CD4-positive, CD25-positive, alpha-beta regulatory T cell (primary cell): ENCODE data around the gene SMCP. TPM values are rescaled to one million over a fixed set of nuclear protein-coding genes. Genes with fewer than 3 reads are reported as not detected.

Experiments used
- ATAC-seq, 2 donors: fragments of 150-1000 bp; cut with Tn5 transposase; one replicate each; pipeline ENCODE4 v1.10.0; 2021; ENCODE audit warnings: low read depth in 2 of 2, moderate number of reproducible peaks in 2 of 2, moderate library complexity in 1 of 2
- DNase-seq, 3 donors: peaks; one replicate each; pipeline versions ENCODE4 v3.0.0 to v3.0.0-alpha.2; 2012 to 2022; ENCODE audit warnings: mixed read lengths in 1 of 3
- H3K27ac ChIP-seq: one replicate; pipeline ENCODE4 v1.7.0; 2013; ENCODE audit warnings: mild to moderate bottlenecking, low read length; ENCODE audit not compliant: insufficient read depth, poor library complexity, severe bottlenecking
- H3K27me3 ChIP-seq: one replicate; pipeline ENCODE4 v1.7.0; 2013; ENCODE audit warnings: low read length; ENCODE audit not compliant: control insufficient read depth, insufficient read depth
- H3K36me3 ChIP-seq: one replicate; pipeline ENCODE4 v1.7.0; 2013; ENCODE audit warnings: mild to moderate bottlenecking, low read length, moderate library complexity; ENCODE audit not compliant: control insufficient read depth, insufficient read depth
- H3K4me1 ChIP-seq: 2 replicates; pipeline ENCODE4 v1.7.0; 2013; ENCODE audit warnings: mild to moderate bottlenecking, low read length; ENCODE audit not compliant: insufficient read depth, control insufficient read depth, poor library complexity, severe bottlenecking
- H3K4me3 ChIP-seq: one replicate; pipeline ENCODE4 v1.7.0; 2013; ENCODE audit warnings: low read depth, mild to moderate bottlenecking, low read length, moderate library complexity
- H3K9me3 ChIP-seq, 2 experiments: 1 replicate in 1 of 2; 2 replicates in 1 of 2; pipeline ENCODE4 v1.7.0; 2013; ENCODE audit warnings: low read length in 2 of 2, mild to moderate bottlenecking in 1 of 2, moderate library complexity in 1 of 2; ENCODE audit not compliant: control insufficient read depth in 2 of 2
- H3K27ac Mint-ChIP-seq, 3 donors: one replicate each; pipeline ENCODE4 v1.8.0; 2020 to 2022; ENCODE audit warnings: mild to moderate bottlenecking in 3 of 3, mixed read lengths in 3 of 3, moderate library complexity in 2 of 3
- H3K27me3 Mint-ChIP-seq: one replicate; pipeline ENCODE4 v1.8.0; 2022; ENCODE audit warnings: mild to moderate bottlenecking, mixed read lengths
- H3K36me3 Mint-ChIP-seq: one replicate; pipeline ENCODE4 v1.8.0; 2020; ENCODE audit warnings: mixed read lengths
- H3K4me1 Mint-ChIP-seq, 4 donors: one replicate each; pipeline ENCODE4 v1.8.0; 2020 to 2022; ENCODE audit warnings: mixed read lengths in 4 of 4, mild to moderate bottlenecking in 1 of 4
- H3K4me3 Mint-ChIP-seq, 4 donors: one replicate each; pipeline ENCODE4 v1.8.0; 2020 to 2022; ENCODE audit warnings: mild to moderate bottlenecking in 4 of 4, mixed read lengths in 4 of 4, moderate library complexity in 3 of 4
- H3K9me3 Mint-ChIP-seq, 7 donors: one replicate each; pipeline ENCODE4 v1.8.0; 2020 to 2022; ENCODE audit warnings: mixed read lengths in 7 of 7, mild to moderate bottlenecking in 3 of 7, moderate library complexity in 2 of 7
- polyA plus RNA-seq, 4 donors: library from polyadenylated mRNA; unstranded; fragments of 300-500 nt; fragmentation: Illumina TruSeq; gene quantifications; one replicate each; pipeline ENCODE4 v1.2.3, GENCODE V29; 2021
- total RNA-seq: library from RNA; stranded (reverse); gene quantifications from one replicate; pipeline ENCODE4 v1.2.3, GENCODE V29; 2022

The SMCP gene
- total and polyA plus RNA-seq, 5 donors from 2014 or later, result not detected

- no peaks in the 10 kb centered on the region for H3K9me3 ChIP-seq
- H3K4me3 ChIP-seq, result no peak overlapping the region
- Mint-ChIP-seq H3K9me3 (no peaks in the 10 kb centered on the region), H3K27ac (no peak overlapping the region), H3K27me3 (peaks cover 6% of the 10 kb centered on the region), H3K4me3 (no peak overlapping the region), H3K4me1 (no peaks in the 10 kb centered on the region), H3K36me3 (no peaks in the 10 kb centered on the region)
- no peaks in the 10 kb centered on the region for H3K36me3 ChIP-seq
- no peak overlapping the region for H3K27ac ChIP-seq
- ATAC-seq (no peak), DNase-seq (no peak)
- H3K4me1 ChIP-seq, result no peaks in the 10 kb centered on the region
- H3K27me3 ChIP-seq, result peaks cover 15% of the 10 kb centered on the region
Measured at GRCh38 chr1:152864443-152864842, 13.7 kb upstream of the SMCP start.

DNA sequence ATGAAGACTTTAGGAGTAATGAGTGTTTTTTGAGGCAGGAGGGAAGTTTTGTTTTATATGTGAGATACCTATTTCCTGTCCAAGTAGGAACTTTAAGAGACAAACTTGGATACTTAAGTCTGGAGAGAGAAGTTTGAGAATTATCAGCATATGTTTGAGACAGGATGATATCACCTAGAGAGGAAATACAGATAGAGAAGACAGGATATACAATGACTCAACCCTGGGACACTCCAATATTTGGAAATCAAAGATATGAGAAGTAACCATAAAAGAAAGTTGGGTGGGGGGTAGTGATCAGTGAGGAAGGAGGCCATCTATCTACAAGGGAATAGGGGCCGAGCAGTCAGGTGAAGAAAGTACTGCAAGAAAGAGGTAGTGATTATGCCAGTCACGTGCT, 11.8 kb upstream of the SMCP start:
- Mint-ChIP-seq H3K4me1 (no peaks in the 10 kb centered on the region), H3K4me3 (no peak overlapping the region)
- H3K36me3 ChIP-seq, result no peaks in the 10 kb centered on the region

GRCh38 chr1:152869808-152870419, 8.2 kb upstream of the SMCP start:
- Mint-ChIP-seq H3K4me3 (no peak overlapping the region), H3K27me3 (no peaks in the 10 kb centered on the region), H3K36me3 (no peaks in the 10 kb centered on the region), H3K4me1 (no peaks in the 10 kb centered on the region), H3K27ac (no peak overlapping the region), H3K9me3 (no peaks in the 10 kb centered on the region)
- DNase-seq (peak; percentile 19 to 60 (median 22)), ATAC-seq (peak in 1 of 2 donors; percentile 42)
- no peak overlapping the region for H3K27ac ChIP-seq
- H3K27me3 ChIP-seq, result peaks cover 13% of the 10 kb centered on the region
- H3K4me1 ChIP-seq, result no peaks in the 10 kb centered on the region
- H3K9me3 ChIP-seq, result no peaks in the 10 kb centered on the region
- H3K36me3 ChIP-seq, result no peaks in the 10 kb centered on the region
- no peak overlapping the region for H3K4me3 ChIP-seq

More for the DNA sequence above, 11.8 kb upstream of the SMCP start:
- no peak overlapping the region for H3K27ac ChIP-seq
- no peaks in the 10 kb centered on the region for H3K9me3 Mint-ChIP-seq
- no peak overlapping the region for H3K4me3 ChIP-seq
- no peak for DNase-seq
- no peaks in the 10 kb centered on the region for H3K36me3 Mint-ChIP-seq
- no peaks in the 10 kb centered on the region for H3K4me1 ChIP-seq
- H3K27ac Mint-ChIP-seq, result no peak overlapping the region
- H3K9me3 ChIP-seq, result no peaks in the 10 kb centered on the region
- H3K27me3 ChIP-seq, result peaks cover 15% of the 10 kb centered on the region
- peaks cover 6% of the 10 kb centered on the region for H3K27me3 Mint-ChIP-seq
- ATAC-seq, result no peak

DNA sequence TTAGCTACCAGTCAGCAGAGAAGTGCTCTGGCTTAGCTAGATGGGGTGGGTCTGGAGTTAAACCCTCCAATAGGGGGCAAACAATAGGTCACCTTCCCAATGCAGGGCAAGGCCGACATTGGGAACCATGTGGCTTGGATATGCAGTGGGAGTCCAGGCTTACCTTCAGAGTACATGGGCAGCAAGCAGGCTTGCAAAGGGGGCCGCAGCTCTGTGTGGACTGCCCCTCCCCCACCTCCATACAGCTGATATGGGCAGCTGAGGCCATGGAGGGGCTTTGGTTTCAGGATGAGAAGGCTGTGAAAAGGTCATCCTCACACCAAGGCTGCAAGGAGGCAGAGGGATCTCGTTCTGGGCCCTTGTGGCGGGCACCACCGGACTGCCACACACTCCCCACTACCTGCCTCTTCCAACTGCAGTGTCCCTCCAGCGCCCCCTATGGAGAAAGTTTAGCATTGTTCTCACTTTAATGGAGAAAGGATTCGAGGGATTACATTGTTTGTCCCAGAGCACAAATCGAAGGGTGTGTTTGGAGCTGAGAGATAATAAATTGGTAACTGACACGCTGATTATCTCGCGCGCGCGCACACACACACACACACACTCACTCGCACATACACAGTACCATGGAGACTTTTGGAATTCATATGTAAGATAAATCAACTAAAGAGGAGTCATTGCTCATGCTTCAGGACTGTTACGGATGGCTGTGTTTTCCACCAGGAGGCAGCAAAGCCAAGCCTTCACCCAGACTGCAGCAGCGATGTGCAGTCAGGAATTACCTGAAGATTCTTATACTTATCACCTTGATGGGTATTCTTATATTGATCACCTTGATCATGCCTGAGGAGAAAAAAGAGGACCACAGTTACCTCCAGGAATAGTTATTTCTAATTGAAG, 7.0 kb upstream of the SMCP start:
- DNase-seq, result peak in 1 of 3 donors; percentile 9
- Mint-ChIP-seq H3K4me3 (no peak overlapping the region), H3K4me1 (no peaks in the 10 kb centered on the region), H3K27me3 (no peaks in the 10 kb centered on the region), H3K36me3 (no peaks in the 10 kb centered on the region), H3K9me3 (no peaks in the 10 kb centered on the region), H3K27ac (no peak overlapping the region)
- Histone ChIP-seq H3K9me3 (no peaks in the 10 kb centered on the region), H3K4me3 (no peak overlapping the region), H3K27me3 (peaks cover 11% of the 10 kb centered on the region), H3K27ac (no peak overlapping the region), H3K36me3 (no peaks in the 10 kb centered on the region), H3K4me1 (no peaks in the 10 kb centered on the region)
- no peak for ATAC-seq

GRCh38 chr1:152871731-152872126, 6.4 kb upstream of the SMCP start:
- DNase-seq, result no peak
- peaks cover 10% of the 10 kb centered on the region for H3K27me3 ChIP-seq
- Mint-ChIP-seq H3K27me3 (no peaks in the 10 kb centered on the region), H3K4me3 (no peak overlapping the region), H3K9me3 (no peaks in the 10 kb centered on the region), H3K27ac (no peak overlapping the region), H3K36me3 (no peaks in the 10 kb centered on the region), H3K4me1 (no peaks in the 10 kb centered on the region)
- H3K27ac ChIP-seq, result no peak overlapping the region
- H3K9me3 ChIP-seq, result no peaks in the 10 kb centered on the region
- no peaks in the 10 kb centered on the region for H3K4me1 ChIP-seq
- no peak overlapping the region for H3K4me3 ChIP-seq
- no peak for ATAC-seq
- no peaks in the 10 kb centered on the region for H3K36me3 ChIP-seq

DNA sequence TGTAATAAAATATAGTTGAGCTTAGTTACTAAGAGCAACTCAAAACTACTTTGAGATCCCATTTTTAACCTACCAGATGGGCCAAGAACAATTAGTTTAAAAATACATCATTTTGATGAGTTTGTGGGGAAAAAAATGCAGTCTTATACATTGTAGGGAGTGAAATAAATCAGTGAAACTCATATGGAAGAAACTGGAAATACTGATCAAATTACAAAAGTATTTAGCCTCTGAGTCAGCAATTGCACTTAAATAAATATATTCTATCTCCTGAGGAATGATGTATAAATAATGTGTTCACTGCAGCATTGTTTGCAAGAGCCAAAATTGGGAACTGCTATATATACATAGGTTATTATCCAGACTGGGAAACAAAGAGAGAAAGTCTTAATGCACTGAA, 4.6 kb upstream of the SMCP start:
- Histone ChIP-seq H3K4me3 (no peak overlapping the region), H3K9me3 (no peaks in the 10 kb centered on the region), H3K4me1 (no peaks in the 10 kb centered on the region), H3K27ac (no peak overlapping the region), H3K36me3 (no peaks in the 10 kb centered on the region), H3K27me3 (peaks cover 5% of the 10 kb centered on the region)
- peaks cover 0 to 3% (median 0%) of the 10 kb centered on the region in 7 donors for H3K9me3 Mint-ChIP-seq
- no peak for ATAC-seq
- H3K27me3 Mint-ChIP-seq, result no peaks in the 10 kb centered on the region
- no peaks in the 10 kb centered on the region for H3K36me3 Mint-ChIP-seq
- no peaks in the 10 kb centered on the region for H3K4me1 Mint-ChIP-seq
- H3K4me3 Mint-ChIP-seq, result no peak overlapping the region
- no peak overlapping the region for H3K27ac Mint-ChIP-seq
- DNase-seq, result no peak

GRCh38 chr1:152876827-152877226, 1.3 kb upstream of the SMCP start:
- no peaks in the 10 kb centered on the region for H3K27me3 Mint-ChIP-seq
- no peak for DNase-seq
- H3K4me1 ChIP-seq, result no peaks in the 10 kb centered on the region
- H3K27me3 ChIP-seq, result peaks cover 3% of the 10 kb centered on the region
- no peaks in the 10 kb centered on the region for H3K36me3 ChIP-seq
- H3K4me1 Mint-ChIP-seq, result peaks cover 0 to 2% (median 0%) of the 10 kb centered on the region in 4 donors
- ATAC-seq, result no peak
- H3K36me3 Mint-ChIP-seq, result no peaks in the 10 kb centered on the region
- no peak overlapping the region for H3K4me3 ChIP-seq
- H3K27ac Mint-ChIP-seq, result no peak overlapping the region
- peaks cover 0 to 4% (median 1%) of the 10 kb centered on the region in 7 donors for H3K9me3 Mint-ChIP-seq
- no peak overlapping the region for H3K27ac ChIP-seq
- H3K4me3 Mint-ChIP-seq, result no peak overlapping the region
- no peaks in the 10 kb centered on the region for H3K9me3 ChIP-seq
